Neural progenitor cell (in vitro differentiated cells): ENCODE measurements around the gene TPMT. TPM values are rescaled to one million over a fixed set of nuclear protein-coding genes. Genes with fewer than 3 reads are reported as not detected.

ENCODE experiments used
- DNase-seq: peaks from one replicate; pipeline ENCODE4 v3.0.0-alpha.2; 2016; ENCODE audit warnings: low spot score
- H2AFZ ChIP-seq: fragments of 200-600 bp; sonication (generic); replicated peaks from 2 replicates; pipeline ENCODE4 v1.6.1; 2016; ENCODE audit warnings: antibody characterized with exemption
- H3F3A ChIP-seq: fragments of 200-600 bp; sonication (generic); 2 replicates; pipeline ENCODE4 v1.6.1; 2016; ENCODE audit warnings: antibody characterized with exemption, low read depth
- H3K27ac ChIP-seq: fragments of 200-600 bp; sonication (generic); 2 replicates; pipeline ENCODE4 v1.5.1; 2016; ENCODE audit warnings: mild to moderate bottlenecking
- H3K27me3 ChIP-seq: fragments of 200-600 bp; sonication (generic); 2 replicates; pipeline ENCODE4 v1.6.1; 2016; ENCODE audit warnings: mild to moderate bottlenecking, moderate library complexity
- H3K36me3 ChIP-seq: fragments of 200-600 bp; sonication (generic); 2 replicates; pipeline ENCODE4 v1.5.1; 2016
- H3K4me1 ChIP-seq: fragments of 200-600 bp; sonication (generic); 2 replicates; pipeline ENCODE4 v1.6.1; 2016; ENCODE audit warnings: mixed run types
- H3K4me2 ChIP-seq: fragments of 200-600 bp; sonication (generic); 2 replicates; pipeline ENCODE4 v1.6.1; 2016
- H3K4me3 ChIP-seq: fragments of 200-600 bp; sonication (generic); 2 replicates; pipeline ENCODE4 v1.5.1; 2016
- H3K79me2 ChIP-seq: fragments of 200-600 bp; sonication (generic); 2 replicates; pipeline ENCODE4 v1.6.1; 2016; ENCODE audit warnings: low read depth
- H3K9ac ChIP-seq: fragments of 200-600 bp; sonication (generic); 2 replicates; pipeline ENCODE4 v1.6.1; 2016
- H3K9me3 ChIP-seq: fragments of 200-600 bp; sonication (generic); 2 replicates; pipeline ENCODE4 v1.5.1; 2016; ENCODE audit warnings: low read depth
- H4K20me1 ChIP-seq: fragments of 200-600 bp; sonication (generic); 2 replicates; pipeline ENCODE4 v1.6.1; 2016; ENCODE audit warnings: low read depth
- H3K27ac Mint-ChIP-seq: 3 replicates; pipeline ENCODE4 v1.8.0; 2021; ENCODE audit warnings: mixed read lengths
- H3K27me3 Mint-ChIP-seq: 2 replicates; pipeline ENCODE4 v1.8.0; 2022; ENCODE audit warnings: low read depth, mild to moderate bottlenecking, inconsistent platforms, moderate library complexity, mixed read lengths; ENCODE audit not compliant: insufficient read depth
- H3K36me3 Mint-ChIP-seq: 3 replicates; pipeline ENCODE4 v1.8.0; 2021; ENCODE audit warnings: mixed read lengths
- H3K4me1 Mint-ChIP-seq: 3 replicates; pipeline ENCODE4 v1.8.0; 2021; ENCODE audit warnings: mixed read lengths
- H3K4me3 Mint-ChIP-seq: 3 replicates; pipeline ENCODE4 v1.8.0; 2021; ENCODE audit warnings: mild to moderate bottlenecking, moderate library complexity, mixed read lengths
- H3K9me3 Mint-ChIP-seq: 3 replicates; pipeline ENCODE4 v1.8.0; 2020; ENCODE audit warnings: mixed read lengths
- CTCF ChIP-seq: fragments of 200-600 bp; sonication (generic); IDR thresholded peaks from 2 replicates; pipeline ENCODE4 v1.5.1; 2017; ENCODE audit warnings: antibody characterized with exemption, mild to moderate bottlenecking
- EZH2 ChIP-seq: fragments of 200-600 bp; sonication (generic); IDR thresholded peaks from 2 replicates; pipeline ENCODE4 v1.6.1; 2017; ENCODE audit warnings: antibody characterized with exemption, mild to moderate bottlenecking, moderate library complexity
- EZH2phosphoT487 ChIP-seq: fragments of 200-600 bp; sonication (generic); IDR thresholded peaks from 2 replicates; pipeline ENCODE4 v1.6.1; 2017; ENCODE audit warnings: antibody characterized with exemption
- total RNA-seq: library from RNA; depleted of rRNA; stranded (reverse); fragments of >200 nt; gene quantifications from 2 replicates; pipeline ENCODE4 v1.2.3, GENCODE V29; 2015; ENCODE audit warnings: low replicate concordance

Gene TPMT
- total RNA-seq, 1 donor from 2014 or later = 22.1 TPM

- H4K20me1 ChIP-seq = no peaks in the 10 kb centered on the region
- H3F3A ChIP-seq = no peaks in the 10 kb centered on the region
- H3K36me3 ChIP-seq = no peaks in the 10 kb centered on the region
- no peak overlapping the region for H3K9ac ChIP-seq
- no peaks in the 10 kb centered on the region for H3K9me3 ChIP-seq
- peaks cover 22% of the 10 kb centered on the region for H3K27me3 ChIP-seq
- no peaks in the 10 kb centered on the region for H3K79me2 ChIP-seq
- H3K27ac ChIP-seq = no peak overlapping the region
- H3K4me2 ChIP-seq = no peak overlapping the region
- Mint-ChIP-seq H3K4me1 (peaks cover 5% of the 10 kb centered on the region), H3K9me3 (no peaks in the 10 kb centered on the region), H3K36me3 (no peaks in the 10 kb centered on the region), H3K27ac (no peak overlapping the region), H3K27me3 (peaks cover 7% of the 10 kb centered on the region), H3K4me3 (no peak overlapping the region)
- TF ChIP-seq EZH2 = no peak
- TF ChIP-seq CTCF = no peak
- TF ChIP-seq EZH2phosphoT487 = no peak
- no peak for DNase-seq
- H3K4me1 ChIP-seq = no peaks in the 10 kb centered on the region
- no peak overlapping the region for H2AFZ ChIP-seq
- no peak overlapping the region for H3K4me3 ChIP-seq
Measured at GRCh38 chr6:18118330-18118729, 36.5 kb downstream of the TPMT start.

GRCh38 chr6:18117136-18117535 lies 37.7 kb downstream of the TPMT start:
- TF ChIP-seq EZH2 (no peak), CTCF (no peak), EZH2phosphoT487 (no peak)
- DNase-seq = no peak
- Histone ChIP-seq H3K27ac (no peak overlapping the region), H3K9me3 (no peaks in the 10 kb centered on the region), H4K20me1 (no peaks in the 10 kb centered on the region), H3K36me3 (no peaks in the 10 kb centered on the region), H3K9ac (no peak overlapping the region), H3K27me3 (peaks cover 10% of the 10 kb centered on the region), H3K4me1 (no peaks in the 10 kb centered on the region), H3K4me3 (no peak overlapping the region), H3F3A (no peaks in the 10 kb centered on the region), H2AFZ (no peak overlapping the region), H3K79me2 (no peaks in the 10 kb centered on the region), H3K4me2 (no peak overlapping the region)
- no peak overlapping the region for H3K27ac Mint-ChIP-seq
- H3K4me3 Mint-ChIP-seq = no peak overlapping the region
- no peaks in the 10 kb centered on the region for H3K9me3 Mint-ChIP-seq
- H3K27me3 Mint-ChIP-seq = peaks cover 7% of the 10 kb centered on the region
- no peaks in the 10 kb centered on the region for H3K36me3 Mint-ChIP-seq
- H3K4me1 Mint-ChIP-seq = no peaks in the 10 kb centered on the region

- DNase-seq = no peak
- Histone ChIP-seq H3K27ac (no peak overlapping the region), H3K4me2 (no peak overlapping the region), H4K20me1 (no peaks in the 10 kb centered on the region), H2AFZ (no peak overlapping the region), H3K27me3 (no peaks in the 10 kb centered on the region), H3K4me3 (no peak overlapping the region), H3K9ac (no peak overlapping the region), H3K79me2 (no peaks in the 10 kb centered on the region), H3K9me3 (no peaks in the 10 kb centered on the region), H3F3A (no peaks in the 10 kb centered on the region), H3K36me3 (no peaks in the 10 kb centered on the region), H3K4me1 (no peaks in the 10 kb centered on the region)
- H3K36me3 Mint-ChIP-seq = no peaks in the 10 kb centered on the region
- no peaks in the 10 kb centered on the region for H3K9me3 Mint-ChIP-seq
- H3K4me1 Mint-ChIP-seq = no peaks in the 10 kb centered on the region
- peaks cover 2% of the 10 kb centered on the region for H3K27me3 Mint-ChIP-seq
- H3K27ac Mint-ChIP-seq = no peak overlapping the region
- no peak overlapping the region for H3K4me3 Mint-ChIP-seq
- TF ChIP-seq CTCF = no peak
- TF ChIP-seq EZH2phosphoT487 = no peak
- no peak for TF ChIP-seq EZH2
Measured at GRCh38 chr6:18115356-18115755, 39.5 kb downstream of the TPMT start.
